OCI-LY3 (cell line): ENCODE data around the gene DNAJB14.

Experiments
- H2AFZ ChIP-seq: fragments of 200-600, 300-600 bp; shearing (Covaris generic); 2 replicates; pipeline ENCODE4 v1.6.0; 2014; ENCODE audit warnings: antibody characterized with exemption, low read depth, low read length
- H3K27ac ChIP-seq: fragments of 200-600, 300-600 bp; sonication (generic); 2 replicates; pipeline ENCODE4 v1.5.1; 2014; ENCODE audit warnings: mild to moderate bottlenecking, low read length, moderate library complexity, mixed read lengths
- H3K27me3 ChIP-seq: fragments of 200-600, 300-600 bp; sonication (generic); 2 replicates; pipeline ENCODE4 v1.6.1; 2014; ENCODE audit warnings: low read depth, low read length, mixed read lengths
- H3K36me3 ChIP-seq: fragments of 200-600, 300-600 bp; sonication (generic); replicated peaks from 2 replicates; pipeline ENCODE3; 2014; ENCODE audit warnings: low read depth, low read length, mixed read lengths
- H3K4me1 ChIP-seq: fragments of 300-600, 200-600 bp; sonication (generic); 2 replicates; pipeline ENCODE4 v1.6.1; 2014; ENCODE audit warnings: low read length, mixed read lengths
- H3K4me2 ChIP-seq: fragments of 200-600, 300-600 bp; sonication (generic); 2 replicates; pipeline ENCODE4 v1.6.1; 2014; ENCODE audit warnings: low read length, mixed read lengths
- H3K4me3 ChIP-seq: fragments of 300-600, 200-600 bp; sonication (generic); 2 replicates; pipeline ENCODE4 v1.5.1; 2014; ENCODE audit warnings: antibody characterized with exemption, mild to moderate bottlenecking, low read length, moderate library complexity
- H3K79me2 ChIP-seq: fragments of 300-600, 200-600 bp; shearing (Covaris generic); 2 replicates; pipeline ENCODE4 v1.6.1; 2014; ENCODE audit warnings: mild to moderate bottlenecking, low read length, mixed read lengths
- H3K9ac ChIP-seq: fragments of 300-600, 200-600 bp; shearing (Covaris generic); 2 replicates; pipeline ENCODE4 v1.6.0; 2014; ENCODE audit warnings: mild to moderate bottlenecking, low read length, moderate library complexity
- H3K9me3 ChIP-seq: fragments of 200-600, 300-600 bp; shearing (Covaris generic); 2 replicates; pipeline ENCODE4 v1.6.1; 2014; ENCODE audit warnings: low read length, mixed read lengths; ENCODE audit not compliant: insufficient read depth
- H4K20me1 ChIP-seq: fragments of 200-600, 300-600 bp; sonication (generic); 2 replicates; pipeline ENCODE4 v1.6.1; 2016; ENCODE audit warnings: low read length, mixed read lengths; ENCODE audit not compliant: insufficient read depth
- CTCF ChIP-seq: fragments of 200-600, 300-600 bp; sonication (generic); IDR thresholded peaks from 2 replicates; pipeline ENCODE4 v1.5.1; 2014; ENCODE audit warnings: antibody characterized with exemption, low read length, low read depth
- EZH2phosphoT487 ChIP-seq: fragments of 200-600 bp; shearing (Covaris generic); IDR thresholded peaks from 2 replicates; pipeline ENCODE4 v1.6.1; 2018; ENCODE audit warnings: antibody characterized with exemption, mixed run types, low read depth

Gene DNAJB14

GRCh38 chr4:99856166-99856565 is 90.3 kb downstream of the DNAJB14 start:
- peaks cover 20% of the 10 kb centered on the region; the same call in 1 of the 2 replicates for H3K79me2 ChIP-seq
- H3K4me1 ChIP-seq = peaks cover 43% of the 10 kb centered on the region
- no peak overlapping the region for H2AFZ ChIP-seq
- H3K4me2 ChIP-seq = peak overlapping the region; percentile 47
- 0 out of 2 replicates have a peak overlapping the region, but pooled peaks have one; percentile 17 for H3K9ac ChIP-seq
- no peaks in the 10 kb centered on the region for H3K9me3 ChIP-seq
- TF ChIP-seq CTCF (no peak), EZH2phosphoT487 (no peak)
- no peaks in the 10 kb centered on the region for H3K27me3 ChIP-seq
- no peak overlapping the region for H3K4me3 ChIP-seq
- peak overlapping the region; percentile 66 for H3K27ac ChIP-seq
- no peaks in the 10 kb centered on the region for H4K20me1 ChIP-seq
- H3K36me3 ChIP-seq = peaks cover 62% of the 10 kb centered on the region

- H3K27me3 ChIP-seq = no peaks in the 10 kb centered on the region
- peaks cover 20% of the 10 kb centered on the region; the same call in 1 of the 2 replicates for H3K79me2 ChIP-seq
- no peak overlapping the region for H2AFZ ChIP-seq
- H3K4me1 ChIP-seq = peaks cover 48% of the 10 kb centered on the region
- H3K4me3 ChIP-seq = no peak overlapping the region
- no peak overlapping the region for H3K9ac ChIP-seq
- H4K20me1 ChIP-seq = no peaks in the 10 kb centered on the region
- H3K4me2 ChIP-seq = peak overlapping the region; percentile 47
- TF ChIP-seq EZH2phosphoT487 (no peak), CTCF (no peak)
- peak overlapping the region; percentile 66 for H3K27ac ChIP-seq
- H3K36me3 ChIP-seq = peaks cover 60% of the 10 kb centered on the region
- H3K9me3 ChIP-seq = no peaks in the 10 kb centered on the region
Measured at GRCh38 chr4:99855678-99856077, 90.7 kb downstream of the DNAJB14 start.

GRCh38 chr4:99853999-99854398 is 92.4 kb downstream of the DNAJB14 start:
- H3K27me3 ChIP-seq = no peaks in the 10 kb centered on the region
- H3K4me3 ChIP-seq = no peak overlapping the region
- no peak overlapping the region for H3K4me2 ChIP-seq
- H2AFZ ChIP-seq = no peak overlapping the region
- no peak overlapping the region for H3K27ac ChIP-seq
- H3K36me3 ChIP-seq = peaks cover 58% of the 10 kb centered on the region
- peaks cover 62% of the 10 kb centered on the region for H3K4me1 ChIP-seq
- H3K9me3 ChIP-seq = no peaks in the 10 kb centered on the region
- H3K79me2 ChIP-seq = peaks cover 16% of the 10 kb centered on the region; the same call in 1 of the 2 replicates
- TF ChIP-seq CTCF (no peak), EZH2phosphoT487 (no peak)
- H4K20me1 ChIP-seq = peaks cover 5% of the 10 kb centered on the region
- H3K9ac ChIP-seq = no peak overlapping the region

- Histone ChIP-seq H3K27ac (no peak overlapping the region), H3K4me1 (peaks cover 71% of the 10 kb centered on the region), H3K27me3 (no peaks in the 10 kb centered on the region), H3K79me2 (peaks cover 16% of the 10 kb centered on the region; the same call in 1 of the 2 replicates), H3K9ac (no peak overlapping the region), H3K9me3 (no peaks in the 10 kb centered on the region), H3K4me2 (no peak overlapping the region), H3K36me3 (peaks cover 56% of the 10 kb centered on the region), H3K4me3 (no peak overlapping the region), H2AFZ (no peak overlapping the region), H4K20me1 (peaks cover 12% of the 10 kb centered on the region)
- TF ChIP-seq CTCF (no peak), EZH2phosphoT487 (no peak)
Measured at GRCh38 chr4:99853190-99853589, 93.2 kb downstream of the DNAJB14 start.
